HUES48 (cell line): Measurements from ENCODE around the gene ZYG11B.
"Not testable (repeated sequence)": the region's sequence is repeated elsewhere in the genome, so short reads cannot be mapped to it uniquely, and the experiment has no call there.

ENCODE experiments used
- H3K27ac ChIP-seq: one replicate; pipeline ENCODE4 v1.7.0; 2013; ENCODE audit warnings: low read depth, low read length, inconsistent platforms
- H3K27me3 ChIP-seq: 2 replicates; pipeline ENCODE4 v1.6.1; 2013; ENCODE audit warnings: mild to moderate bottlenecking, low read length; ENCODE audit not compliant: control insufficient read depth, insufficient read depth
- H3K36me3 ChIP-seq: 2 replicates; pipeline ENCODE4 v1.6.1; 2013; ENCODE audit warnings: low read length; ENCODE audit not compliant: control insufficient read depth, insufficient read depth
- H3K4me1 ChIP-seq: 2 replicates; pipeline ENCODE4 v1.6.1; 2013; ENCODE audit warnings: mild to moderate bottlenecking, low read length; ENCODE audit not compliant: control insufficient read depth, insufficient read depth
- H3K4me3 ChIP-seq: 2 replicates; pipeline ENCODE4 v1.5.1; 2013; ENCODE audit warnings: mild to moderate bottlenecking, low read depth, low read length
- H3K9ac ChIP-seq: 2 replicates; pipeline ENCODE4 v1.6.1; 2013; ENCODE audit warnings: mild to moderate bottlenecking, low read depth, low read length, moderate library complexity
- H3K9me3 ChIP-seq: 2 replicates; pipeline ENCODE4 v1.6.1; 2013; ENCODE audit warnings: low read length; ENCODE audit not compliant: control insufficient read depth, insufficient read depth

The ZYG11B gene

DNA sequence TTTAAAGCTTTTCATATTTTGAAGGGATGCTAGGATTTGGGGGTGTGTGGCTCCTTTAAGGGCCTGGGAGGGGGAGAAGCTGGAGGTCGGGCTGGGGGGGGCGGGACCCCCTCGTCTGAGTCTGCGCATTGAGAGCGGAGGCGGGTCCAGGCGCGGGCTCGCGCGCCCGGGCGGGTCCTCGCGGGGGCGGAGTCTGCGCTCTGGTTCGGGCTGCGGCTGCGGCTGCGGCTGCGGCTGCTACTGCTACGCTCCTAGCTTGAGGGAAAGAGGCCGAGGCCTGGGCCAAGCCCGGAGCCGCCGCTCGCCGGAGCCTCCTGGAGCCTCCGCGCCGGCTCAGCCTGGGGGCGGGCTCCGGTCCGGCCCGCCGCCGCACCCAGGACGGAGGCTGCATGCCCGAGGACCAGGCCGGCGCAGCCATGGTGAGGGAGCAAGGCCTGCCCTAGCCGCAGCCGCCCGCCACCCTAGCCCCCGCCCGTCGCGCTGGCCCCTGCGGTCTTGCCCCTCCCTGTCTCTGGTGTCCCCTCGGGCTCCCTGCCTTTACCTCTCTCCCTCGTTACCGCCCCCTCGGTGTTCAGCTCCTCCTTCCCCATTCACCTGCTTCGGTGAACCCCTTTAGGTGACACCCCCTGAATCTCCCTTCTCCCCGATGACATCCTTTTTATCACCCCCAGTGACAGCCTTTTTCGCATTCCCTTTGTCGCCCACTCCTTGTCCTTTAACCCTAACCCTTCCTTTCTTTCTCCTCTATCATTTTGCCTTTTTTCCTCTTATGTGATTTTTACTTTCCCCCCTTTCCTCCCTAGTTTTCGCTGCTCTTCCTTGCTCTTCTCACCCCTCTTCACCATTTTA is at the start of gene ZYG11B:
ZYG11B (plus strand) TSS at position 189 of the 849 bp plus-strand sequence; CDS start at position 390, 201 bp downstream.
- Histone ChIP-seq H3K36me3 (no peaks in the 10 kb centered on the region), H3K4me1 (peaks cover 3% of the 10 kb centered on the region; the same call in 1 of the 2 replicates), H3K4me3 (peak within 1 kb of the TSS; percentile 85), H3K9me3 (no peaks in the 10 kb centered on the region), H3K27ac (peak within 1 kb of the TSS; percentile 84), H3K9ac (peak within 1 kb of the TSS; percentile 80), H3K27me3 (no peaks in the 10 kb centered on the region)

- Histone ChIP-seq H3K9me3 (no peaks in the 10 kb centered on the region), H3K9ac (no peak overlapping the region), H3K27ac (no peak overlapping the region), H3K4me3 (no peak overlapping the region), H3K36me3 (no peaks in the 10 kb centered on the region), H3K27me3 (no peaks in the 10 kb centered on the region), H3K4me1 (peaks cover 21% of the 10 kb centered on the region; the same call in 1 of the 2 replicates)
Measured at GRCh38 chr1:52677076-52677806, 49.0 kb upstream of the ZYG11B start.

DNA sequence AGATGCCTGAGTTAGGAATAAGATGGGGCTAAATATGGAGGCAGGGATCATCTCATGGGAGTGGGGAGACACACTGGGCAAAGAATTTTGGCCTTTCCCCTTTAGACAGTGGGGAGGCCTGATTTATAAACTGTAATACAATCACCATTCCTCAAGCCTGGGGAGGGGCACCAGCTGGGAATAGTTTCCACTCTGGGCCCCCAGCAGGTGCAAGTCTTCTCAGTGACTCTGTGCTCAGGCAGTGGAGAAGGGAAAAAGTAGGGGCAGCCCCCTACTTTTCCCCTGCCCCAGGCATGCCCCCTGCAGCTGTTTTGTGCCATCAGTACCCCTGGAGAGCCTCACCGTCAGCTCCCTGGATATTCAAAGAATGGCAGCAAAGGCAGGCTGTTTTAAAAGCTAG is 47.2 kb upstream of the ZYG11B start:
- H3K27ac ChIP-seq = peak overlapping the region; percentile 51

DNA sequence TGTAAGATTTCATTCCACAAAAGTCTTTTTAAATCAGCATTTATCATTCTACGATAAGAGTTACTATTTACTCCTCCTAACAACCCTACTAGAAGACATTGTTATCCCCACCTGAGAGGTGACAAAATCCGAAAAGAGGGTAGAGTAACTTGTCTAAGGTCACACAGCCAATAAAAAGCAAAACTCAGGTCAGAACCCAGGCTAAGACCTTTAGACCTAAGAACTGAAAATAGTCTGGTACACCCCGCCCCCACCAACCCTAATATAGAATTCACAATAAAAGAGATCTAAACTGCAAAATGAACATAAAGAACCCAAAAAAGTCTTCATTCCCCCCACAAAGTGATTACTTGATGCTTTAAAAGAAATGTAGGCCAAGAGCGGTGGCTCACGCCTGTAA is 46.8 kb upstream of the ZYG11B start:
- H3K9ac ChIP-seq = no peak overlapping the region; the same call in 1 of the 2 replicates
- peaks cover 20% of the 10 kb centered on the region; the same call in 1 of the 2 replicates for H3K4me1 ChIP-seq
- H3K4me3 ChIP-seq = no peak overlapping the region
- H3K36me3 ChIP-seq = peaks cover 3% of the 10 kb centered on the region; the same call in 1 of the 2 replicates
- no peaks in the 10 kb centered on the region for H3K27me3 ChIP-seq
- no peaks in the 10 kb centered on the region for H3K9me3 ChIP-seq
- peak overlapping the region; percentile 51 for H3K27ac ChIP-seq

More for the DNA sequence above, 47.2 kb upstream of the ZYG11B start:
- no peaks in the 10 kb centered on the region for H3K9me3 ChIP-seq
- H3K36me3 ChIP-seq = no peaks in the 10 kb centered on the region
- H3K27me3 ChIP-seq = no peaks in the 10 kb centered on the region
- H3K9ac ChIP-seq = no peak overlapping the region; the same call in 1 of the 2 replicates
- peaks cover 21% of the 10 kb centered on the region; the same call in 1 of the 2 replicates for H3K4me1 ChIP-seq
- no peak overlapping the region for H3K4me3 ChIP-seq

DNA sequence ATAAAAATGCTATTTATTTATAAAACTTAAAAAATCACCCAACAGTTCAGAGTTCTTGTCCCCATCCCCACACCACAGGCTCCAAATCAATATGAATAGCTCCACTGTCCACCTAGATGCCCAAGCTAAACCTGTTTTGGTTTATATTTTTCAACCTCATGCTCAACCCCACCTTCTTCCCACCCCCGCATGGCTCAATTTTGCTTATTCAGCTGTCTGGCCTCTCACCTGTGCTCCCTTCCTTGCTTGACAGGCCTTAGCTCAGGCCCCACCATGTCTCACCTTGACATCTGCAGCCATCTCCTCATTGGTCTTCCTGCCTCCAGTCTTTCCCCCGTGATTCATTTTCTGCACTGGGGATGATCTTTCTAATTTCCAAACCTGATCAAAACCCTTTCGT is 45.9 kb upstream of the ZYG11B start:
- no peak overlapping the region for H3K4me3 ChIP-seq
- no peak overlapping the region for H3K9ac ChIP-seq
- peaks cover 12% of the 10 kb centered on the region; the same call in 1 of the 2 replicates for H3K4me1 ChIP-seq
- H3K27ac ChIP-seq = no peak overlapping the region
- H3K27me3 ChIP-seq = no peaks in the 10 kb centered on the region
- H3K36me3 ChIP-seq = peaks cover 12% of the 10 kb centered on the region
- H3K9me3 ChIP-seq = no peaks in the 10 kb centered on the region

DNA sequence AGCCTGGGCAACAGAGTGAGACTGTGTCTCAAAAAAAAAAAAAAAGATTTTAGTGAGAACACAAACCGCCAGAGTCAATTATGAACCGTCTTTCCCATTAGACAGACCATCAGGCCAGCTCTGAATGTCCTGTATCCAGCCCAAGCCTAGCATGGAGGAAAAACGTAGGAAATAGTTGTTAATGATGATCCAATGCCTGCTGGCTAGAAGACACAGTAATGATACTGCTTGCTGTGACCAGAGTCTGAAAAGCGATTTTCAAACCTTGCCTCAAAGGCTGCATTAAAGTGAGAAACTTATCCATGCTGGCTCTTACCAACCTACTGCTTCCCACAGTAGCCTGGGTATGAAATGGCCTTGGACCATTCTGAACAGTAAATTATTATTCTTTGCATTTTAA is 45.1 kb upstream of the ZYG11B start:
- no peaks in the 10 kb centered on the region for H3K9me3 ChIP-seq
- H3K4me3 ChIP-seq = no peak overlapping the region
- H3K4me1 ChIP-seq = peaks cover 12% of the 10 kb centered on the region; the same call in 1 of the 2 replicates
- no peak overlapping the region for H3K27ac ChIP-seq
- H3K36me3 ChIP-seq = peaks cover 15% of the 10 kb centered on the region
- H3K9ac ChIP-seq = no peak overlapping the region
- H3K27me3 ChIP-seq = no peaks in the 10 kb centered on the region

GRCh38 chr1:52683367-52683940 is 42.8 kb upstream of the ZYG11B start:
- H3K4me3 ChIP-seq = no peak overlapping the region
- H3K36me3 ChIP-seq = peaks cover 35% of the 10 kb centered on the region

GRCh38 chr1:52684545-52684944 is 41.7 kb upstream of the ZYG11B start:
- no peak overlapping the region for H3K4me3 ChIP-seq
- peaks cover 39% of the 10 kb centered on the region for H3K36me3 ChIP-seq
- no peak overlapping the region for H3K9ac ChIP-seq
- H3K27me3 ChIP-seq = no peaks in the 10 kb centered on the region
- H3K27ac ChIP-seq = no peak overlapping the region
- H3K4me1 ChIP-seq = peaks cover 1% of the 10 kb centered on the region; the same call in 1 of the 2 replicates
- no peaks in the 10 kb centered on the region for H3K9me3 ChIP-seq

More at GRCh38 chr1:52683367-52683940, 42.8 kb upstream of the ZYG11B start:
- Histone ChIP-seq H3K4me1 (peaks cover 12% of the 10 kb centered on the region; the same call in 1 of the 2 replicates), H3K9me3 (no peaks in the 10 kb centered on the region), H3K27ac (no peak overlapping the region), H3K27me3 (no peaks in the 10 kb centered on the region), H3K9ac (no peak overlapping the region)

DNA sequence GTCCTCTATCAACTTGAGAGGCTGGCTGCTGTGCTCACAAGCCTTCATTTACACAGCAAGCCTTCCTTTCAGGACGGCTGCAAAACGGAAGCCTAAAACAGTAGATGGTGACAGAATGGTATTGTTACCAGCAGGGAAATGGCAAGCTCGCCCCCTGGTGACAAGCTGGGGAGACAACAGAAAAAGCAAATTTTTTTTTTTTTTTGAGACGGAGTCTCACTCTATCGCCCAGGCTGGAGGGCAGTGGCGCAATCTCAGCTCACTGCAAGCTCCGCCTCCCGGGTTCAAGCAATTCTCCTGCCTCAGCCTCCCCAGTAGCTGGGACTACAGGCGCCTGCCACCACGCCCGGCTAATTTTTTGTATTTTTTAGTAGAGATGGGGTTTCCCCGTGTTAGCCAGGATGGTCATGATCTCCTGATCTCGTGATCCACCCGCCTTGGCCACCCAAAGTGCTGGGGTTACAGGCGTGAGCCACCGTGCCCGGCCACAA is 39.9 kb upstream of the ZYG11B start:
- not testable (repeated sequence) for H3K9me3 ChIP-seq, H3K9ac ChIP-seq, H3K4me3 ChIP-seq, H3K27ac ChIP-seq, H3K4me1 ChIP-seq, H3K27me3 ChIP-seq
- peaks cover 54% of the 10 kb centered on the region for H3K36me3 ChIP-seq

- peaks cover 58% of the 10 kb centered on the region for H3K36me3 ChIP-seq
- H3K4me1 ChIP-seq = no peaks in the 10 kb centered on the region
- no peak overlapping the region for H3K27ac ChIP-seq
- H3K9ac ChIP-seq = no peak overlapping the region
- H3K9me3 ChIP-seq = no peaks in the 10 kb centered on the region
- no peak overlapping the region for H3K4me3 ChIP-seq
- no peaks in the 10 kb centered on the region for H3K27me3 ChIP-seq
Measured at GRCh38 chr1:52686830-52687229, 39.4 kb upstream of the ZYG11B start.
